IMR-90 (cell line): ENCODE data around the gene TTBK2. TPM values are rescaled to one million over a fixed set of nuclear protein-coding genes. Genes with fewer than 3 reads are reported as not detected.
A peak's percentile ranks its signal among the peaks of the same experiment; 100 is the strongest.

Source experiments
- ATAC-seq: fragments of 200-7000 bp; cut with Tn5 transposase; 2 replicates; pipeline ENCODE4 v1.9.1; 2020; ENCODE audit warnings: low read depth, mild to moderate bottlenecking, moderate library complexity
- BruUV-seq: library from RNA; stranded (reverse); fragments of 400-500 nt; replicated peaks from 2 replicates; lab custom pipeline; 2021; lab: Mats Ljungman, UMichigan
- CTCF ChIA-PET: fragments of 300-600 bp; formaldehyde crosslinking; extraction: SDS; loops from one replicate; lab custom pipeline; 2021; ENCODE audit warnings: antibody characterized with exemption; lab: Yijun Ruan, JAX
- POLR2A ChIA-PET: fragments of 300-600 bp; sonication (Branson Sonifier 250); formaldehyde crosslinking; loops from one replicate; lab custom pipeline; 2022; ENCODE audit warnings: antibody characterized with exemption; ENCODE audit not compliant: unreplicated experiment; lab: Charles Lee
- DNase-seq: peaks from one replicate; pipeline ENCODE4 v3.0.0; 2013
- H2AFZ ChIP-seq: replicated peaks from 2 replicates; pipeline ENCODE3; 2013; ENCODE audit warnings: low read length, mild to moderate bottlenecking; ENCODE audit not compliant: poor library complexity
- H2AK5ac ChIP-seq: 2 replicates; pipeline ENCODE4 v1.6.1; 2013; ENCODE audit warnings: low read depth, low read length, inconsistent platforms
- H2AK9ac ChIP-seq: replicated peaks from 2 replicates; pipeline ENCODE3; 2013; ENCODE audit warnings: mild to moderate bottlenecking, low read depth, low read length, moderate library complexity; ENCODE audit not compliant: poor library complexity
- H2BK120ac ChIP-seq: 2 replicates; pipeline ENCODE4 v1.6.1; 2013; ENCODE audit warnings: low read depth, low read length, inconsistent platforms
- H2BK15ac ChIP-seq: 3 replicates; pipeline ENCODE4 v1.6.1; 2013; ENCODE audit warnings: low read depth, low read length, inconsistent platforms
- H2BK20ac ChIP-seq: 2 replicates; pipeline ENCODE4 v1.6.1; 2013; ENCODE audit warnings: low read depth, mild to moderate bottlenecking, inconsistent platforms, low read length, moderate library complexity
- H2BK5ac ChIP-seq: 2 replicates; pipeline ENCODE4 v1.6.1; 2013; ENCODE audit warnings: mild to moderate bottlenecking, low read depth, low read length, inconsistent platforms; ENCODE audit not compliant: poor library complexity, severe bottlenecking
- H3K14ac ChIP-seq: replicated peaks from 2 replicates; pipeline ENCODE4 v1.6.1; 2013; ENCODE audit warnings: low read depth, low read length, inconsistent platforms
- H3K18ac ChIP-seq: 2 replicates; pipeline ENCODE4 v1.6.1; 2013; ENCODE audit warnings: low read depth, low read length, control low read depth
- H3K23ac ChIP-seq: 2 replicates; pipeline ENCODE4 v1.6.1; 2013; ENCODE audit warnings: low read depth, low read length, inconsistent platforms
- H3K27ac ChIP-seq: 2 replicates; pipeline ENCODE4 v1.5.1; 2013; ENCODE audit warnings: mild to moderate bottlenecking, control low read depth, low read length; ENCODE audit not compliant: insufficient read depth
- H3K27me3 ChIP-seq: 2 replicates; pipeline ENCODE4 v1.6.1; 2013; ENCODE audit warnings: low read length; ENCODE audit not compliant: control insufficient read depth, insufficient read depth
- H3K36me3 ChIP-seq: 2 replicates; pipeline ENCODE4 v1.6.1; 2013; ENCODE audit warnings: low read length, mixed read lengths; ENCODE audit not compliant: control insufficient read depth, insufficient read depth
- H3K4ac ChIP-seq: 2 replicates; pipeline ENCODE4 v1.6.1; 2013; ENCODE audit warnings: low read depth, low read length, inconsistent platforms
- H3K4me1 ChIP-seq: 2 replicates; pipeline ENCODE4 v1.6.1; 2013; ENCODE audit warnings: low read length, mixed read lengths; ENCODE audit not compliant: control insufficient read depth, insufficient read depth
- H3K4me2 ChIP-seq: 2 replicates; pipeline ENCODE4 v1.6.1; 2013; ENCODE audit warnings: low read depth, mild to moderate bottlenecking, control low read depth, low read length, moderate library complexity
- H3K4me3 ChIP-seq: 2 replicates; pipeline ENCODE4 v1.5.1; 2013; ENCODE audit warnings: low read depth, mild to moderate bottlenecking, control low read depth, low read length, moderate library complexity; ENCODE audit not compliant: insufficient read depth
- H3K56ac ChIP-seq: 2 replicates; pipeline ENCODE4 v1.6.1; 2013; ENCODE audit warnings: low read length, inconsistent platforms; ENCODE audit not compliant: insufficient read depth; ENCODE audit errors: extremely low read depth
- H3K79me1 ChIP-seq, 2 experiments: 2 replicates each; pipeline ENCODE4 v1.6.1; 2013; ENCODE audit warnings: low read length in 2 of 2, inconsistent platforms in 1 of 2, low read depth in 1 of 2
- H3K9ac ChIP-seq: 2 replicates; pipeline ENCODE4 v1.6.1; 2013; ENCODE audit warnings: low read depth, low read length, control low read depth
- H3K9me1 ChIP-seq: 2 replicates; pipeline ENCODE4 v1.6.1; 2013; ENCODE audit warnings: low read length, inconsistent platforms; ENCODE audit not compliant: insufficient read depth
- H3K9me3 ChIP-seq: 2 replicates; pipeline ENCODE4 v1.6.1; 2013; ENCODE audit warnings: low read length; ENCODE audit not compliant: control insufficient read depth, insufficient read depth
- H4K20me1 ChIP-seq: 2 replicates; pipeline ENCODE4 v1.6.1; 2013; ENCODE audit warnings: low read length, inconsistent platforms; ENCODE audit not compliant: insufficient read depth
- H4K5ac ChIP-seq: 2 replicates; pipeline ENCODE4 v1.6.1; 2013; ENCODE audit warnings: mild to moderate bottlenecking, low read depth, low read length, control low read depth
- H4K8ac ChIP-seq, 2 experiments: 2 replicates each; pipeline ENCODE4 v1.6.1; 2013; ENCODE audit warnings: low read depth in 2 of 2, low read length in 2 of 2, control low read depth in 1 of 2, inconsistent platforms in 1 of 2
- H4K91ac ChIP-seq: 2 replicates; pipeline ENCODE4 v1.6.1; 2013; ENCODE audit warnings: low read depth, low read length, inconsistent platforms; ENCODE audit not compliant: insufficient read depth
- BHLHE40 ChIP-seq: fragments of 150-350 bp; IDR thresholded peaks from 2 replicates; pipeline ENCODE4 v1.6.1; 2016; ENCODE audit warnings: mild to moderate bottlenecking, low read depth, low read length
- CEBPB ChIP-seq: IDR thresholded peaks from 2 replicates; pipeline ENCODE4 v1.6.1; 2012; ENCODE audit warnings: low read depth, low read length, improper control_type of control experiment
- CHD1 ChIP-seq: IDR thresholded peaks from 2 replicates; pipeline ENCODE4 v1.6.1; 2012; ENCODE audit warnings: low read depth, low read length, improper control_type of control experiment
- FOS ChIP-seq: fragments of 150-350 bp; IDR thresholded peaks from 2 replicates; pipeline ENCODE4 v1.6.1; 2016; ENCODE audit warnings: low read depth, low read length
- MAFK ChIP-seq: IDR thresholded peaks from 2 replicates; pipeline ENCODE4 v1.6.1; 2012; ENCODE audit warnings: low read depth, low read length, improper control_type of control experiment
- MAZ ChIP-seq: IDR thresholded peaks from 2 replicates; pipeline ENCODE4 v1.6.1; 2012; ENCODE audit warnings: low read depth, mild to moderate bottlenecking, low read length, improper control_type of control experiment, moderate library complexity, borderline replicate concordance
- MXI1 ChIP-seq: IDR thresholded peaks from 2 replicates; pipeline ENCODE4 v1.6.1; 2012; ENCODE audit warnings: low read depth, mild to moderate bottlenecking, low read length, moderate library complexity, borderline replicate concordance
- NFE2L2 ChIP-seq: fragments of 150-350 bp; IDR thresholded peaks from 2 replicates; pipeline ENCODE4 v1.6.1; 2016; ENCODE audit warnings: low read depth, mild to moderate bottlenecking, low read length
- POLR2A ChIP-seq: IDR thresholded peaks from 2 replicates; pipeline ENCODE4 v1.6.1; 2012; ENCODE audit warnings: mild to moderate bottlenecking, low read depth, low read length
- RAD21 ChIP-seq: IDR thresholded peaks from 2 replicates; pipeline ENCODE4 v1.6.1; 2012; ENCODE audit warnings: low read length, improper control_type of control experiment
- RCOR1 ChIP-seq: IDR thresholded peaks from 2 replicates; pipeline ENCODE4 v1.6.1; 2012; ENCODE audit warnings: mild to moderate bottlenecking, low read length, improper control_type of control experiment; ENCODE audit not compliant: insufficient replicate concordance
- RFX5 ChIP-seq: IDR thresholded peaks from 2 replicates; pipeline ENCODE4 v1.8.0; 2012; ENCODE audit warnings: low read depth, mild to moderate bottlenecking, low read length, moderate library complexity
- SMC3 ChIP-seq: fragments of 150-350 bp; IDR thresholded peaks from 2 replicates; pipeline ENCODE4 v1.6.1; 2016; ENCODE audit warnings: low read depth, mild to moderate bottlenecking, antibody characterized with exemption, low read length, moderate library complexity
- WGBS, 2 experiments: methylation state at CpG; one replicate each; pipeline versions ENCODE4 v1.1.5 to v1.1.7; 2013; ENCODE audit warnings: missing lambda C conversion rate in 2 of 2; ENCODE audit not compliant: insufficient read length in 1 of 2; ENCODE audit errors: extremely low coverage in 2 of 2; 5-methylcytosine and 5-hydroxymethylcytosine counted together
- dilution Hi-C: fragments of 300-500 bp; cut with HindIII; formaldehyde crosslinking; loops from one replicate; pipeline ENCODE4 v1.14.3; 2018; ENCODE audit warnings: low sequenced_read_pairs; ENCODE audit not compliant: unreplicated experiment
- in situ Hi-C: fragments of 300-500 bp; cut with MboI; formaldehyde crosslinking; loops from 3 replicates; pipeline ENCODE4 v1.14.3; 2019; ENCODE audit warnings: low sequenced_read_pairs, inconsistent platforms, mixed read lengths
- intact Hi-C: fragments of 100-400 bp; cut with micrococcal nuclease; formaldehyde crosslinking; loops from 2 replicates; pipeline ENCODE4 v1.10.0; 2022
- polyA plus RNA-seq, 3 experiments: library from polyadenylated mRNA; depleted of rRNA; stranded (reverse); fragments of >200 nt; gene quantifications; 2 replicates each; pipeline ENCODE4 v1.2.3, GENCODE V29; 2012; ENCODE audit warnings: low replicate concordance in 1 of 3
- total RNA-seq: library from RNA; depleted of rRNA; stranded (reverse); fragments of >200 nt; gene quantifications from 2 replicates; pipeline ENCODE4 v1.2.3, GENCODE V29; 2012
- TF ChIP-seq, protein P1 (sequence below): fragments of 150-350 bp; IDR thresholded peaks from 2 replicates; pipeline ENCODE4 v1.6.1; 2017; ENCODE audit warnings: mild to moderate bottlenecking, antibody characterized with exemption, low read length, low read depth
- TF ChIP-seq, protein P2 (sequence below): conservative IDR thresholded peaks from 2 replicates; pipeline ENCODE4 v1.5.1; 2012; ENCODE audit warnings: mild to moderate bottlenecking, low read depth, low read length, improper control_type of control experiment
- TF ChIP-seq, protein P3 (sequence below): fragments of 150-350 bp; IDR thresholded peaks from 2 replicates; pipeline ENCODE4 v1.6.1; 2016; ENCODE audit warnings: low read depth, mild to moderate bottlenecking, low read length, moderate library complexity, borderline replicate concordance

Gene TTBK2
- total and polyA plus RNA-seq, 2 of the 4 experiments (the other 2 are of a cell fraction), result 2.4 to 3.2 TPM

DNA sequence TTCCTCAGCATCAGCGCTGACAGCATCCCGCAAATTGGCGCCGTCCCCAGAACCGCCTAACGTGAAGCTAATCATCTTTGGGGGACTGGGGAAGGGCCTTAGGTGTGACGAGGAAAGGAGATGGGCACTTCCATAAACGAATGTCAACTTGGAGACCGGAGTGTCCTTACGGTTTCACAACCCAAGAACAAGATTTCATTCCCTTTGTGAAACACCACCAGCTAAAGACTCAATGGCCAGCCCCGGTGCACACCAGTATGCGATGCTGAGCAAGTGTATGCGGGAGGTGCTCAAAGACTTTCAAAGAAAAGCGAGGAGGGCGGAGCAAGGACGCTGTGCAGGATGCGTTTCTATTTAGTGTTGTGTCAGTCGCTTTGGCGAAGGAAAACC is 759 bp upstream of the TTBK2 start:
- no peaks in the 10 kb centered on the region for H3K27me3 ChIP-seq
- H2AFZ ChIP-seq, result peak overlapping the region; percentile 99
- BruUV-seq, result no TSS peak
- peak overlapping the region; percentile 67 for H4K91ac ChIP-seq
- peak overlapping the region; percentile 21 for H4K5ac ChIP-seq
- peak overlapping the region; percentile 75 for H3K14ac ChIP-seq
- peak overlapping the region; percentile 14 for H2BK5ac ChIP-seq
- WGBS, 2 experiments, result 0% methylated on average over 2 of the region's 19 CpGs; no CpG with 5 or more reads in 1 of the 2 experiments
- H4K8ac ChIP-seq, result peak overlapping the region; percentile 66 to 97
- ChIA-PET POLR2A (no interaction called here), CTCF (no interaction called here)
- TF ChIP-seq CEBPB, result no peak
- TF ChIP-seq RFX5, result no peak
- TF ChIP-seq RAD21, result no peak
- TF ChIP-seq MAFK, result no peak
- TF ChIP-seq, protein P1, sequence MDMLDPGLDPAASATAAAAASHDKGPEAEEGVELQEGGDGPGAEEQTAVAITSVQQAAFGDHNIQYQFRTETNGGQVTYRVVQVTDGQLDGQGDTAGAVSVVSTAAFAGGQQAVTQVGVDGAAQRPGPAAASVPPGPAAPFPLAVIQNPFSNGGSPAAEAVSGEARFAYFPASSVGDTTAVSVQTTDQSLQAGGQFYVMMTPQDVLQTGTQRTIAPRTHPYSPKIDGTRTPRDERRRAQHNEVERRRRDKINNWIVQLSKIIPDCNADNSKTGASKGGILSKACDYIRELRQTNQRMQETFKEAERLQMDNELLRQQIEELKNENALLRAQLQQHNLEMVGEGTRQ, result no peak
- TF ChIP-seq, protein P2, sequence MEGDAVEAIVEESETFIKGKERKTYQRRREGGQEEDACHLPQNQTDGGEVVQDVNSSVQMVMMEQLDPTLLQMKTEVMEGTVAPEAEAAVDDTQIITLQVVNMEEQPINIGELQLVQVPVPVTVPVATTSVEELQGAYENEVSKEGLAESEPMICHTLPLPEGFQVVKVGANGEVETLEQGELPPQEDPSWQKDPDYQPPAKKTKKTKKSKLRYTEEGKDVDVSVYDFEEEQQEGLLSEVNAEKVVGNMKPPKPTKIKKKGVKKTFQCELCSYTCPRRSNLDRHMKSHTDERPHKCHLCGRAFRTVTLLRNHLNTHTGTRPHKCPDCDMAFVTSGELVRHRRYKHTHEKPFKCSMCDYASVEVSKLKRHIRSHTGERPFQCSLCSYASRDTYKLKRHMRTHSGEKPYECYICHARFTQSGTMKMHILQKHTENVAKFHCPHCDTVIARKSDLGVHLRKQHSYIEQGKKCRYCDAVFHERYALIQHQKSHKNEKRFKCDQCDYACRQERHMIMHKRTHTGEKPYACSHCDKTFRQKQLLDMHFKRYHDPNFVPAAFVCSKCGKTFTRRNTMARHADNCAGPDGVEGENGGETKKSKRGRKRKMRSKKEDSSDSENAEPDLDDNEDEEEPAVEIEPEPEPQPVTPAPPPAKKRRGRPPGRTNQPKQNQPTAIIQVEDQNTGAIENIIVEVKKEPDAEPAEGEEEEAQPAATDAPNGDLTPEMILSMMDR, result no peak
- TF ChIP-seq SMC3, result no peak
- TF ChIP-seq, protein P3, sequence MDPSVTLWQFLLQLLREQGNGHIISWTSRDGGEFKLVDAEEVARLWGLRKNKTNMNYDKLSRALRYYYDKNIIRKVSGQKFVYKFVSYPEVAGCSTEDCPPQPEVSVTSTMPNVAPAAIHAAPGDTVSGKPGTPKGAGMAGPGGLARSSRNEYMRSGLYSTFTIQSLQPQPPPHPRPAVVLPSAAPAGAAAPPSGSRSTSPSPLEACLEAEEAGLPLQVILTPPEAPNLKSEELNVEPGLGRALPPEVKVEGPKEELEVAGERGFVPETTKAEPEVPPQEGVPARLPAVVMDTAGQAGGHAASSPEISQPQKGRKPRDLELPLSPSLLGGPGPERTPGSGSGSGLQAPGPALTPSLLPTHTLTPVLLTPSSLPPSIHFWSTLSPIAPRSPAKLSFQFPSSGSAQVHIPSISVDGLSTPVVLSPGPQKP, result no peak
- TF ChIP-seq NFE2L2, result no peak
- no peak for TF ChIP-seq BHLHE40
- no peak for TF ChIP-seq POLR2A
- no peak for TF ChIP-seq CHD1
- no peak for TF ChIP-seq MXI1
- no peak for TF ChIP-seq RCOR1
- TF ChIP-seq FOS, result no peak
- TF ChIP-seq MAZ, result no peak
- H3K18ac ChIP-seq, result no peak overlapping the region; the same call in 1 of the 2 replicates
- H3K4me1 ChIP-seq, result no peaks in the 10 kb centered on the region
- H3K9me3 ChIP-seq, result no peaks in the 10 kb centered on the region
- H3K56ac ChIP-seq, result no peak overlapping the region
- dilution Hi-C loops, result no loop called here
- intact Hi-C loops, result loop anchor here (5.0 kb wide), 1 partner anchor 124 kb away; no protein-coding TSS in a partner anchor
- peak overlapping the region; percentile 17; the same call in 1 of the 2 replicates for H2BK120ac ChIP-seq
- H2BK15ac ChIP-seq, result peak overlapping the region; percentile 30; the same call in 1 of the 3 replicates
- H3K9me1 ChIP-seq, result peaks cover 6% of the 10 kb centered on the region; the same call in 1 of the 2 replicates
- no peaks in the 10 kb centered on the region for H3K36me3 ChIP-seq
- H3K4me3 ChIP-seq, result peak overlapping the region; percentile 44
- peaks cover 4% of the 10 kb centered on the region; the same call in 1 of the 2 replicates for H4K20me1 ChIP-seq
- 0 out of 2 replicates have a peak overlapping the region, but pooled peaks have one; percentile 16 for H2AK5ac ChIP-seq
- DNase-seq, result peak; percentile 8
- H3K4me2 ChIP-seq, result peak overlapping the region; percentile 71
- in situ Hi-C loops, result loop anchor here (5.0 kb wide), 1 partner anchor 209 kb away; no protein-coding TSS in a partner anchor
- H3K27ac ChIP-seq, result peak overlapping the region; percentile 1; the same call in 1 of the 2 replicates
- peak overlapping the region; percentile 54 for H3K23ac ChIP-seq
- H2AK9ac ChIP-seq, result peak overlapping the region; percentile 86
- peak overlapping the region; percentile 13 for H3K9ac ChIP-seq
- H2BK20ac ChIP-seq, result peak overlapping the region; percentile 18; the same call in 1 of the 2 replicates
- H3K79me1 ChIP-seq, result peaks cover 6 to 21% of the 10 kb centered on the region in 2 experiments; a peak in 3 of 4 replicates
- peak overlapping the region; percentile 77 for H3K4ac ChIP-seq
- ATAC-seq, result 0 out of 2 replicates have a peak, but pooled peaks have one; percentile 1
